Neural cell (in vitro differentiated cells): ENCODE data around the gene CRELD1. TPM values are rescaled to one million over a fixed set of nuclear protein-coding genes. Genes with fewer than 3 reads are reported as not detected.

Source experiments
- H2AFZ ChIP-seq: fragments of 200-600, 300-800 bp; sonication (generic), shearing (Covaris generic); 2 replicates; pipeline ENCODE4 v1.6.0; 2014; ENCODE audit warnings: low read depth, mild to moderate bottlenecking, antibody characterized with exemption, low read length, moderate library complexity
- H3F3A ChIP-seq: fragments of 200-600 bp; shearing (Covaris generic); 2 replicates; pipeline ENCODE4 v1.6.1; 2016; ENCODE audit warnings: mild to moderate bottlenecking, moderate library complexity, mixed read lengths, antibody characterized with exemption, low read length; ENCODE audit not compliant: insufficient read depth, poor library complexity, severe bottlenecking
- H3K27ac ChIP-seq: fragments of 200-600, 300-800 bp; sonication (generic), shearing (Covaris generic); 2 replicates; pipeline ENCODE4 v1.5.1; 2014; ENCODE audit warnings: mild to moderate bottlenecking, low read length, moderate library complexity
- H3K27me3 ChIP-seq: fragments of 300-800, 200-600 bp; sonication (generic), shearing (Covaris generic); 2 replicates; pipeline ENCODE4 v1.6.0; 2014; ENCODE audit warnings: mild to moderate bottlenecking, low read depth, low read length, moderate library complexity; ENCODE audit not compliant: insufficient read depth
- H3K36me3 ChIP-seq: fragments of 300-800, 200-600 bp; sonication (generic), shearing (Covaris generic); 2 replicates; pipeline ENCODE4 v1.5.1; 2014; ENCODE audit warnings: mild to moderate bottlenecking, antibody characterized with exemption, low read length, moderate library complexity; ENCODE audit not compliant: insufficient read depth
- H3K4me2 ChIP-seq: fragments of 300-800, 200-600 bp; sonication (generic), shearing (Covaris generic); 2 replicates; pipeline ENCODE4 v1.6.0; 2014; ENCODE audit warnings: mild to moderate bottlenecking, low read length
- H3K4me3 ChIP-seq: fragments of 300-800, 200-600 bp; sonication (generic), shearing (Covaris generic); 2 replicates; pipeline ENCODE4 v1.5.1; 2014; ENCODE audit warnings: mild to moderate bottlenecking, low read length, moderate library complexity
- H3K79me2 ChIP-seq: fragments of 200-600 bp; shearing (Covaris generic); replicated peaks from 2 replicates; pipeline ENCODE4 v1.6.0; 2014; ENCODE audit warnings: mild to moderate bottlenecking, low read length, moderate library complexity; ENCODE audit not compliant: insufficient read depth
- H3K9ac ChIP-seq: fragments of 300-800, 200-600 bp; sonication (generic), shearing (Covaris generic); 2 replicates; pipeline ENCODE4 v1.6.1; 2016; ENCODE audit warnings: mild to moderate bottlenecking, low read length, mixed read lengths
- H3K9me2 ChIP-seq: fragments of 200-600 bp; shearing (Covaris generic); 2 replicates; pipeline ENCODE4 v1.6.1; 2016; ENCODE audit warnings: mild to moderate bottlenecking, low read length, mixed read lengths; ENCODE audit not compliant: insufficient read depth
- H3K9me3 ChIP-seq: fragments of 200-600, 300-800 bp; sonication (generic), shearing (Covaris generic); 2 replicates; pipeline ENCODE4 v1.6.1; 2016; ENCODE audit warnings: mild to moderate bottlenecking, mixed run types, low read length, moderate library complexity, mixed read lengths
- H4K20me1 ChIP-seq: fragments of 200-600 bp; shearing (Covaris generic); 2 replicates; pipeline ENCODE4 v1.6.1; 2016; ENCODE audit warnings: mild to moderate bottlenecking, mixed run types; ENCODE audit not compliant: insufficient read depth
- CTCF ChIP-seq: fragments of 450-650 bp; IDR thresholded peaks from 2 replicates; pipeline ENCODE4 v1.5.1; 2014; ENCODE audit warnings: antibody characterized with exemption, mild to moderate bottlenecking, moderate library complexity; ENCODE audit not compliant: poor library complexity, severe bottlenecking
- EP300 ChIP-seq: fragments of 450-650 bp; conservative IDR thresholded peaks from 2 replicates; pipeline ENCODE4 v1.6.1; 2014; ENCODE audit warnings: antibody characterized with exemption, mild to moderate bottlenecking, moderate library complexity; ENCODE audit not compliant: poor library complexity, severe bottlenecking
- EZH2 ChIP-seq: fragments of 200-600, 300-800 bp; shearing (Covaris generic), sonication (generic); IDR thresholded peaks from 2 replicates; pipeline ENCODE4 v1.6.1; 2014; ENCODE audit warnings: antibody characterized with exemption, low read length, borderline replicate concordance, mild to moderate bottlenecking; ENCODE audit not compliant: insufficient read depth, poor library complexity, severe bottlenecking
- MXI1 ChIP-seq: fragments of 450-650 bp; conservative IDR thresholded peaks from 2 replicates; pipeline ENCODE4 v1.6.1; 2014; ENCODE audit warnings: antibody characterized with exemption, mild to moderate bottlenecking; ENCODE audit not compliant: poor library complexity, severe bottlenecking
- POLR2AphosphoS5 ChIP-seq: IDR thresholded peaks from 2 replicates; pipeline ENCODE4 v1.6.1; 2012
- RAD21 ChIP-seq: fragments of 450-650 bp; conservative IDR thresholded peaks from 2 replicates; pipeline ENCODE4 v1.6.1; 2014; ENCODE audit warnings: antibody characterized with exemption, mild to moderate bottlenecking, moderate library complexity
- REST ChIP-seq: IDR thresholded peaks from 2 replicates; pipeline ENCODE4 v1.6.1; 2012; ENCODE audit warnings: borderline replicate concordance
- SMC3 ChIP-seq: fragments of 450-650 bp; conservative IDR thresholded peaks from 2 replicates; pipeline ENCODE4 v1.6.1; 2014; ENCODE audit warnings: antibody characterized with exemption, mild to moderate bottlenecking, moderate library complexity; ENCODE audit not compliant: poor library complexity
- TAF1 ChIP-seq: IDR thresholded peaks from 2 replicates; pipeline ENCODE4 v1.6.1; 2012; ENCODE audit warnings: low read depth
- polyA plus RNA-seq: library from polyadenylated mRNA; depleted of rRNA; stranded (reverse); fragments of >200 nt; gene quantifications from 2 replicates; pipeline ENCODE4 v1.2.3, GENCODE V29; 2014

CRELD1 gene
- polyA plus RNA-seq, 1 donor from 2014 or later = 48.9 TPM

GRCh38 chr3:9914011-9914410, 19.6 kb upstream of the CRELD1 start:
- Histone ChIP-seq H3K27ac (no peak overlapping the region), H3K27me3 (peaks cover 16% of the 10 kb centered on the region)

GRCh38 chr3:9914559-9915253, 18.9 kb upstream of the CRELD1 start:
- Histone ChIP-seq H3K27me3 (peaks cover 16% of the 10 kb centered on the region), H3K9me2 (no peaks in the 10 kb centered on the region), H2AFZ (no peak overlapping the region), H3K4me2 (no peak overlapping the region), H3K36me3 (no peaks in the 10 kb centered on the region), H3F3A (no peaks in the 10 kb centered on the region), H4K20me1 (no peaks in the 10 kb centered on the region), H3K4me3 (peak overlapping the region; percentile 62), H3K9ac (peak overlapping the region; percentile 20), H3K9me3 (no peaks in the 10 kb centered on the region), H3K79me2 (no peaks in the 10 kb centered on the region), H3K27ac (no peak overlapping the region)
- TF ChIP-seq POLR2AphosphoS5 = no peak
- TF ChIP-seq RAD21 = no peak
- TF ChIP-seq EZH2 = no peak
- no peak for TF ChIP-seq REST
- no peak for TF ChIP-seq TAF1
- TF ChIP-seq EP300 = no peak

More at GRCh38 chr3:9914011-9914410, 19.6 kb upstream of the CRELD1 start:
- Histone ChIP-seq H2AFZ (no peak overlapping the region), H4K20me1 (no peaks in the 10 kb centered on the region), H3K4me2 (no peak overlapping the region), H3F3A (no peaks in the 10 kb centered on the region), H3K9ac (no peak overlapping the region), H3K4me3 (no peak overlapping the region), H3K36me3 (no peaks in the 10 kb centered on the region), H3K9me3 (no peaks in the 10 kb centered on the region), H3K79me2 (no peaks in the 10 kb centered on the region), H3K9me2 (no peaks in the 10 kb centered on the region)
- no peak for TF ChIP-seq EP300
- TF ChIP-seq MXI1 = no peak
- TF ChIP-seq REST = no peak
- no peak for TF ChIP-seq RAD21
- no peak for TF ChIP-seq TAF1
- TF ChIP-seq POLR2AphosphoS5 = no peak
- no peak for TF ChIP-seq SMC3
- no peak for TF ChIP-seq CTCF
- no peak for TF ChIP-seq EZH2
